ENCODE data around the gene CNTNAP2. TPM values are rescaled to one million over a fixed set of nuclear protein-coding genes. Genes with fewer than 3 reads are reported as not detected.

CNTNAP2 gene
- total and polyA plus RNA-seq, 9 of the 15 experiments (the other 6 are each of a cell fraction or from before 2014, with no cell fraction given), result 0.04 to 0.62 (median 0.09) TPM; not detected in 4

DNA sequence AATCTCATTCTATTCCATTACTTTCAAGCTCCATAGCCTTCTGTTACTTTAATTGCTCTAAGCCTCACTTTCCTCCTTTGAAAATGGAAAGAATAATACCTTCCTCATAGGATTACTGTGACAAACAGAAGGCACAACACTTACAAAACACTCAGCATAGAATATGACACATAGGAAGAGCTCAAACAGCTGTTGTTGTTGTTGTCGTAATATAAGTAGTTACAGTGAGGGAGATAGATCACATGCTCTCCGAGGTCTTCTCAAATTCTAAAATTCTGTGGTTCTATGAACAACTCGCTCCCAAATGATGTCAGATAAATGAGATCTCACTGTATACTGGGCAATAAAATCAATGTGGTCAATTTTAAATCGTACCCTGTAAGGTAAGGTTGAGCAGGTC lies 1424.7 kb downstream of the CNTNAP2 start:
- DNase-seq (ENCODE audit: extremely low read depth in 1 of 4, low spot score in 3 of 4) (no peak), FAIRE-seq (no peak), ATAC-seq (no peak)
- H3K4me2 ChIP-seq (ENCODE audit: insufficient read depth, low read length), result no peak overlapping the region
- no TSS peak for BruUV-seq (replicated peaks)
- H3K27me3 ChIP-seq (ENCODE audit: control insufficient read depth in 2 of 2, insufficient read depth in 2 of 2, low read length in 2 of 2), result no peaks in the 10 kb centered on the region
- no peaks in the 10 kb centered on the region for H4K20me1 ChIP-seq (replicated peaks; ENCODE audit: control insufficient read depth, insufficient read depth, low read length)
- WGBS (ENCODE audit: insufficient coverage, low coverage, missing lambda C conversion rate), result 2% methylated on average over 4 of the region's 4 CpGs
- H3K27ac ChIP-seq (ENCODE audit: extremely low read depth, low read depth, low read length), result no peak overlapping the region
- no peak overlapping the region for H2AFZ ChIP-seq (ENCODE audit: low read depth, low read length)
- POLR2A ChIA-PET, result no interaction called here
- intact Hi-C loops (cut with micrococcal nuclease), result no loop called here
- no peak overlapping the region for H3K9ac ChIP-seq (ENCODE audit: insufficient read depth in 1 of 2, low read depth in 2 of 2, low read length in 2 of 2)
- CTCF ChIA-PET (ENCODE audit: low intra/inter-chr PET ratio), result no interaction called here
- H3K9me3 ChIP-seq (replicated peaks; ENCODE audit: control insufficient read depth, insufficient read depth, low read depth, low read length), result no peaks in the 10 kb centered on the region
- no peaks in the 10 kb centered on the region for H3K36me3 ChIP-seq (ENCODE audit: control insufficient read depth, insufficient read depth, low read length)
- in situ Hi-C loops (cut with MboI), result no loop called here
- H3K4me1 ChIP-seq (replicated peaks in 1 of 2; ENCODE audit: control insufficient read depth in 2 of 2, insufficient read depth in 2 of 2, low read length in 2 of 2), result no peaks in the 10 kb centered on the region
- H3K9me1 ChIP-seq (ENCODE audit: control insufficient read depth, insufficient read depth, low read length), result no peaks in the 10 kb centered on the region
- no peaks in the 10 kb centered on the region for H3K79me2 ChIP-seq (ENCODE audit: control insufficient read depth, insufficient read depth, low read length)
- no peak overlapping the region for H3K4me3 ChIP-seq
- TF ChIP-seq STAT6 (CRISPR knock-in tag; IDR thresholded peaks at IDR 0.05) (no peak), MAZ (CRISPR knock-in tag; conservative IDR thresholded peaks at IDR 0.05 in 1 of 2, IDR thresholded peaks at IDR 0.05 in 1 of 2) (no peak), ZNF436 (CRISPR knock-in tag; IDR thresholded peaks at IDR 0.05) (no peak), NR2C2 (CRISPR knock-in tag; IDR thresholded peaks at IDR 0.05) (no peak), NR2C2 (tag; IDR thresholded peaks at IDR 0.05) (no peak), CEBPG (CRISPR knock-in tag; IDR thresholded peaks at IDR 0.05) (no peak), CEBPG (tag; conservative IDR thresholded peaks at IDR 0.05 in 1 of 2, IDR thresholded peaks at IDR 0.05 in 1 of 2) (no peak), ZBTB1 (CRISPR knock-in tag; IDR thresholded peaks at IDR 0.05; ENCODE audit: borderline replicate concordance, low read depth) (no peak), CGGBP1 (CRISPR knock-in tag; IDR thresholded peaks at IDR 0.05) (no peak), ESRRA (IDR thresholded peaks at IDR 0.05; ENCODE audit: borderline replicate concordance, low read depth) (no peak), BCLAF1 (IDR thresholded peaks at IDR 0.05; ENCODE audit: borderline replicate concordance in 1 of 2, control insufficient read depth in 1 of 2, low read depth in 2 of 2, low read length in 1 of 2) (no peak), PHB2 (IDR thresholded peaks at IDR 0.05; ENCODE audit: low read depth) (no peak)
- TF ChIP-seq, protein P1, sequence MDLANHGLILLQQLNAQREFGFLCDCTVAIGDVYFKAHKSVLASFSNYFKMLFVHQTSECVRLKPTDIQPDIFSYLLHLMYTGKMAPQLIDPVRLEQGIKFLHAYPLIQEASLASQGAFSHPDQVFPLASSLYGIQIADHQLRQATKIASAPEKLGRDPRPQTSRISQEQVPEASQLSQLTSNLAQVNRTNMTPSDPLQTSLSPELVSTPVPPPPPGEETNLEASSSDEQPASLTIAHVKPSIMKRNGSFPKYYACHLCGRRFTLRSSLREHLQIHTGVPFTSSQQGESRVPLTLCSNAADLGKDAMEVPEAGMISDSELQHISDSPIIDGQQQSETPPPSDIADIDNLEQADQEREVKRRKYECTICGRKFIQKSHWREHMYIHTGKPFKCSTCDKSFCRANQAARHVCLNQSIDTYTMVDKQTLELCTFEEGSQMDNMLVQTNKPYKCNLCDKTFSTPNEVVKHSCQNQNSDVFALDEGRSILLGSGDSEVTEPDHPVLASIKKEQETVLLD (IDR thresholded peaks at IDR 0.05), result no peak
- TF ChIP-seq, protein P2, sequence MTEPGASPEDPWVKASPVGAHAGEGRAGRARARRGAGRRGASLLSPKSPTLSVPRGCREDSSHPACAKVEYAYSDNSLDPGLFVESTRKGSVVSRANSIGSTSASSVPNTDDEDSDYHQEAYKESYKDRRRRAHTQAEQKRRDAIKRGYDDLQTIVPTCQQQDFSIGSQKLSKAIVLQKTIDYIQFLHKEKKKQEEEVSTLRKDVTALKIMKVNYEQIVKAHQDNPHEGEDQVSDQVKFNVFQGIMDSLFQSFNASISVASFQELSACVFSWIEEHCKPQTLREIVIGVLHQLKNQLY (CRISPR knock-in tag; conservative IDR thresholded peaks at IDR 0.05), result no peak
